Measurements from ENCODE around the gene HPSE. TPM values are rescaled to one million over a fixed set of nuclear protein-coding genes. Genes with fewer than 3 reads are reported as not detected.

Gene HPSE
- polyA plus RNA-seq, 1 donor from 2014 or later = 0.16 TPM

DNA sequence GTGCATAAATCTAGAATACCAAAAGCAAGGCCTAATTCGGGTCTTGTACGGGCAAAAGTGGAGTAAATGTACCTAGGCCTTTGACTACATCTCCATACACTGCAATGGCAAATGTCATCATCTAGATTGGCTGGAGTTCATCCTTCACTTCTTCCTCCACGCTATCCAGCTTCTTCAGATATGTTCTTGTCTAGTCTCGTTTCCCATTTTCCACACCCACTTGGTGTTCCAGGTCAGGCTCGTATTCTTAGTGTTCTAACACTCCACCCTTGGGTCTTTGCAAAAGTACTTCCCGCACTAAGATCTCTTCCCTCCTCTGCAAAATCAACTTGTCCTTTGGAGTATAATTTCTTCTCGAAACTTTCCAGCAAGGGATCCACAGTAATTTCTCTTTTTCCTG lies 51.5 kb downstream of the HPSE start:
- no peaks in the 10 kb centered on the region for H4K20me1 ChIP-seq (ENCODE audit: insufficient read depth)
- no peaks in the 10 kb centered on the region for H3K9me2 ChIP-seq (ENCODE audit: insufficient read depth, low read length)
- H3K4me3 ChIP-seq (ENCODE audit: low read length) = peak overlapping the region; percentile 96
- no peak overlapping the region for H3K27ac ChIP-seq (ENCODE audit: low read length)
- H3F3A ChIP-seq (ENCODE audit: insufficient read depth, low read length, poor library complexity, severe bottlenecking) = peaks cover 3% of the 10 kb centered on the region
- H3K79me2 ChIP-seq (replicated peaks; ENCODE audit: insufficient read depth, low read length) = no peaks in the 10 kb centered on the region
- TF ChIP-seq EP300 (conservative IDR thresholded peaks at IDR 0.05; ENCODE audit: poor library complexity, severe bottlenecking) (no peak), POLR2AphosphoS5 (IDR thresholded peaks at IDR 0.05) (no peak), RAD21 (conservative IDR thresholded peaks at IDR 0.05) (no peak), REST (IDR thresholded peaks at IDR 0.05; ENCODE audit: borderline replicate concordance) (no peak), MXI1 (conservative IDR thresholded peaks at IDR 0.05; ENCODE audit: poor library complexity, severe bottlenecking) (no peak), SMC3 (conservative IDR thresholded peaks at IDR 0.05; ENCODE audit: poor library complexity) (no peak), TAF1 (IDR thresholded peaks at IDR 0.05; ENCODE audit: low read depth) (no peak), EZH2 (IDR thresholded peaks at IDR 0.05; ENCODE audit: borderline replicate concordance, insufficient read depth, low read length, poor library complexity, severe bottlenecking) (no peak)
- TF ChIP-seq, protein P1, sequence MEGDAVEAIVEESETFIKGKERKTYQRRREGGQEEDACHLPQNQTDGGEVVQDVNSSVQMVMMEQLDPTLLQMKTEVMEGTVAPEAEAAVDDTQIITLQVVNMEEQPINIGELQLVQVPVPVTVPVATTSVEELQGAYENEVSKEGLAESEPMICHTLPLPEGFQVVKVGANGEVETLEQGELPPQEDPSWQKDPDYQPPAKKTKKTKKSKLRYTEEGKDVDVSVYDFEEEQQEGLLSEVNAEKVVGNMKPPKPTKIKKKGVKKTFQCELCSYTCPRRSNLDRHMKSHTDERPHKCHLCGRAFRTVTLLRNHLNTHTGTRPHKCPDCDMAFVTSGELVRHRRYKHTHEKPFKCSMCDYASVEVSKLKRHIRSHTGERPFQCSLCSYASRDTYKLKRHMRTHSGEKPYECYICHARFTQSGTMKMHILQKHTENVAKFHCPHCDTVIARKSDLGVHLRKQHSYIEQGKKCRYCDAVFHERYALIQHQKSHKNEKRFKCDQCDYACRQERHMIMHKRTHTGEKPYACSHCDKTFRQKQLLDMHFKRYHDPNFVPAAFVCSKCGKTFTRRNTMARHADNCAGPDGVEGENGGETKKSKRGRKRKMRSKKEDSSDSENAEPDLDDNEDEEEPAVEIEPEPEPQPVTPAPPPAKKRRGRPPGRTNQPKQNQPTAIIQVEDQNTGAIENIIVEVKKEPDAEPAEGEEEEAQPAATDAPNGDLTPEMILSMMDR (IDR thresholded peaks at IDR 0.05; ENCODE audit: poor library complexity, severe bottlenecking) = no peak
- no peaks in the 10 kb centered on the region for H3K27me3 ChIP-seq (ENCODE audit: insufficient read depth, low read depth, low read length)
- no peak overlapping the region for H3K9ac ChIP-seq (ENCODE audit: low read length)
- no peaks in the 10 kb centered on the region for H3K36me3 ChIP-seq (ENCODE audit: insufficient read depth, low read length)
- no peaks in the 10 kb centered on the region for H3K9me3 ChIP-seq (ENCODE audit: low read length)
- no peak overlapping the region for H2AFZ ChIP-seq (ENCODE audit: low read depth, low read length)
- H3K4me2 ChIP-seq (ENCODE audit: low read length) = no peak overlapping the region

GRCh38 chr4:83282049-83282535 lies 52.6 kb downstream of the HPSE start:
- H3K79me2 ChIP-seq (replicated peaks; ENCODE audit: insufficient read depth, low read length) = no peaks in the 10 kb centered on the region
- no peaks in the 10 kb centered on the region for H3K9me3 ChIP-seq (ENCODE audit: low read length)
- H3K9me2 ChIP-seq (ENCODE audit: insufficient read depth, low read length) = no peaks in the 10 kb centered on the region
- H2AFZ ChIP-seq (ENCODE audit: low read depth, low read length) = no peak overlapping the region
- peaks cover 3% of the 10 kb centered on the region for H3F3A ChIP-seq (ENCODE audit: insufficient read depth, low read length, poor library complexity, severe bottlenecking)
- H3K9ac ChIP-seq (ENCODE audit: low read length) = no peak overlapping the region
- no peaks in the 10 kb centered on the region for H4K20me1 ChIP-seq (ENCODE audit: insufficient read depth)
- no peak overlapping the region for H3K4me2 ChIP-seq (ENCODE audit: low read length)
- peak overlapping the region; percentile 43 for H3K4me3 ChIP-seq (ENCODE audit: low read length)
- H3K36me3 ChIP-seq (ENCODE audit: insufficient read depth, low read length) = no peaks in the 10 kb centered on the region
- no peak overlapping the region for H3K27ac ChIP-seq (ENCODE audit: low read length)
- H3K27me3 ChIP-seq (ENCODE audit: insufficient read depth, low read depth, low read length) = no peaks in the 10 kb centered on the region
- TF ChIP-seq POLR2AphosphoS5 (IDR thresholded peaks at IDR 0.05) = no peak
- TF ChIP-seq RAD21 (conservative IDR thresholded peaks at IDR 0.05) = peak; percentile 65
- TF ChIP-seq EZH2 (IDR thresholded peaks at IDR 0.05; ENCODE audit: borderline replicate concordance, insufficient read depth, low read length, poor library complexity, severe bottlenecking) = no peak
- TF ChIP-seq, protein P1 (IDR thresholded peaks at IDR 0.05; ENCODE audit: poor library complexity, severe bottlenecking) = peak; percentile 79
- TF ChIP-seq TAF1 (IDR thresholded peaks at IDR 0.05; ENCODE audit: low read depth) = no peak
- TF ChIP-seq EP300 (conservative IDR thresholded peaks at IDR 0.05; ENCODE audit: poor library complexity, severe bottlenecking) = no peak
- peak; percentile 69 for TF ChIP-seq SMC3 (conservative IDR thresholded peaks at IDR 0.05; ENCODE audit: poor library complexity)
- TF ChIP-seq MXI1 (conservative IDR thresholded peaks at IDR 0.05; ENCODE audit: poor library complexity, severe bottlenecking) = no peak
- TF ChIP-seq REST (IDR thresholded peaks at IDR 0.05; ENCODE audit: borderline replicate concordance) = no peak
